SKM-1 treated with dmso at 0.1 percent for 144 hours (cell line): Measurements from ENCODE around the gene APOL1.
"Not testable (repeated sequence)": the region's sequence is repeated elsewhere in the genome, so short reads cannot be mapped to it uniquely, and the experiment has no call there.

Experiments
- DNase-seq: peaks from one replicate; lab custom pipeline; 2025; ENCODE audit not compliant: unreplicated experiment; lab: John Stamatoyannopoulos, UW

Gene APOL1

GRCh38 chr22:36290391-36291075 is 37.6 kb downstream of the APOL1 start:
- not testable (repeated sequence) for DNase-seq

- no peak for DNase-seq
Observed at GRCh38 chr22:36291831-36292740, 39.2 kb downstream of the APOL1 start.

- no peak for DNase-seq
Observed at GRCh38 chr22:36292823-36293530, 40.0 kb downstream of the APOL1 start.

- no peak for DNase-seq
Observed at GRCh38 chr22:36293606-36294292, 40.8 kb downstream of the APOL1 start.

- DNase-seq, result no peak
Observed at GRCh38 chr22:36294293-36294620, 41.3 kb downstream of the APOL1 start.

GRCh38 chr22:36294801-36295200 is 41.9 kb downstream of the APOL1 start:
- no peak for DNase-seq

- DNase-seq, result no peak
Observed at GRCh38 chr22:36295247-36295646, 42.3 kb downstream of the APOL1 start.

GRCh38 chr22:36296690-36297089 is 43.8 kb downstream of the APOL1 start:
- DNase-seq, result no peak

- no peak for DNase-seq
Observed at GRCh38 chr22:36297568-36297967, 44.6 kb downstream of the APOL1 start.

GRCh38 chr22:36298118-36298517 is 45.2 kb downstream of the APOL1 start:
- DNase-seq, result no peak

- no peak for DNase-seq
Observed at GRCh38 chr22:36298601-36299000, 45.7 kb downstream of the APOL1 start.

GRCh38 chr22:36299295-36299694 is 46.4 kb downstream of the APOL1 start:
- DNase-seq, result no peak

- no peak for DNase-seq
Observed at GRCh38 chr22:36299911-36300310, 47.0 kb downstream of the APOL1 start.

- no peak for DNase-seq
Observed at GRCh38 chr22:36300396-36301212, 47.7 kb downstream of the APOL1 start.

GRCh38 chr22:36301384-36301828 is 48.5 kb downstream of the APOL1 start:
- peak; percentile 70 for DNase-seq

GRCh38 chr22:36301851-36302250 is 48.9 kb downstream of the APOL1 start:
- no peak for DNase-seq

- DNase-seq, result no peak
Observed at GRCh38 chr22:36302439-36303114, 49.6 kb downstream of the APOL1 start.

GRCh38 chr22:36303115-36303467 is 50.2 kb downstream of the APOL1 start:
- DNase-seq, result no peak

- no peak for DNase-seq
Observed at GRCh38 chr22:36303874-36304273, 50.9 kb downstream of the APOL1 start.

- no peak for DNase-seq
Observed at GRCh38 chr22:36304429-36304828, 51.5 kb downstream of the APOL1 start.
